HEK293 (cell line): ENCODE results near the gene C4orf50.

Experiments used
- CTCF ChIP-seq: fragments of 450-650 bp; formaldehyde crosslinking; IDR thresholded peaks from 2 replicates; pipeline ENCODE4 v1.5.1; 2016; ENCODE audit warnings: missing biosample characterization, missing genetic modification characterization
- SALL2 ChIP-seq: fragments of 450-650 bp; formaldehyde crosslinking; IDR thresholded peaks from 2 replicates; pipeline ENCODE4 v1.5.0; 2017; ENCODE audit warnings: missing biosample characterization, mild to moderate bottlenecking, missing genetic modification characterization, borderline replicate concordance
- ZNF112 ChIP-seq: fragments of 450-650 bp; formaldehyde crosslinking; IDR thresholded peaks from 2 replicates; pipeline ENCODE4 v1.5.0; 2017; ENCODE audit warnings: missing biosample characterization, missing genetic modification characterization
- ZNF311 ChIP-seq: fragments of 450-650 bp; formaldehyde crosslinking; IDR thresholded peaks from 2 replicates; pipeline ENCODE4 v1.5.1; 2017; ENCODE audit warnings: missing biosample characterization, missing genetic modification characterization, borderline replicate concordance
- ZNF621 ChIP-seq: fragments of 450-650 bp; formaldehyde crosslinking; IDR thresholded peaks from 2 replicates; pipeline ENCODE4 v1.5.1; 2017; ENCODE audit warnings: missing biosample characterization, missing genetic modification characterization

GRCh38 chr4:5927747-5928146 is 90.5 kb downstream of the C4orf50 start:
- TF ChIP-seq ZNF621 (tag by site-specific recombination) = no peak
- TF ChIP-seq CTCF = no peak
- no peak for TF ChIP-seq SALL2 (tag by site-specific recombination)
- TF ChIP-seq ZNF311 = no peak
- no peak for TF ChIP-seq ZNF112 (tag by site-specific recombination)
